Heart left ventricle (tissue), 16 donors: ENCODE data around the gene SLC25A19. TPM values are rescaled to one million over a fixed set of nuclear protein-coding genes. Genes with fewer than 3 reads are reported as not detected.

Source experiments
- ATAC-seq, 4 donors: fragments of 200-7000 bp; cut with Tn5 transposase; one replicate each; pipeline ENCODE4 v1.9.1; 2020 to 2022; ENCODE audit warnings: moderate library complexity in 4 of 4, mild to moderate bottlenecking in 3 of 4, moderate number of reproducible peaks in 1 of 4
- DNase-seq, 5 donors: peaks; one replicate each; pipeline ENCODE4 v3.0.0-alpha.2; 2020
- H3K27ac ChIP-seq, 12 donors: fragments of 200-600 bp; sonication (generic) in 4 of 12; one replicate each; pipeline versions ENCODE4 v1.5.0 to v1.8.0; 2016 to 2022; ENCODE audit warnings: mild to moderate bottlenecking in 2 of 12
- H3K27me3 ChIP-seq, 9 donors: fragments of 200-600 bp; sonication (generic) in 2 of 9; one replicate each; pipeline versions ENCODE4 v1.5.1 to v1.8.0; 2016 to 2022; ENCODE audit warnings: mild to moderate bottlenecking in 3 of 9
- H3K36me3 ChIP-seq, 9 donors: fragments of 200-600 bp; sonication (generic) in 2 of 9; one replicate each; pipeline versions ENCODE4 v1.5.0 to v1.8.0; 2018 to 2022; ENCODE audit warnings: mild to moderate bottlenecking in 2 of 9
- H3K4me1 ChIP-seq, 12 donors: fragments of 200-600 bp; sonication (generic) in 4 of 12; one replicate each; pipeline versions ENCODE4 v1.5.0 to v1.8.0; 2016 to 2022; ENCODE audit warnings: mild to moderate bottlenecking in 3 of 12
- H3K4me3 ChIP-seq, 12 donors: fragments of 200-600 bp; sonication (generic) in 4 of 12; one replicate each; pipeline versions ENCODE4 v1.5.0 to v1.8.0; 2017 to 2022; ENCODE audit warnings: mild to moderate bottlenecking in 9 of 12, moderate library complexity in 4 of 12
- H3K9me3 ChIP-seq, 12 donors: fragments of 200-600 bp; sonication (generic) in 4 of 12; one replicate each; pipeline versions ENCODE4 v1.5.0 to v1.8.0; 2016 to 2022; ENCODE audit warnings: mild to moderate bottlenecking in 1 of 12
- CTCF ChIP-seq, 12 donors: fragments of 200-600 bp; sonication (generic) in 4 of 12; IDR thresholded peaks; one replicate each; pipeline versions ENCODE4 v1.5.0 to v1.8.0; 2018 to 2022; ENCODE audit warnings: antibody characterized with exemption in 12 of 12, mild to moderate bottlenecking in 5 of 12
- POLR2A ChIP-seq, 2 donors: fragments of 450-650 bp; IDR thresholded peaks; one replicate each; pipeline ENCODE4 v1.6.1; 2017; ENCODE audit warnings: antibody characterized with exemption in 2 of 2, mild to moderate bottlenecking in 2 of 2, moderate library complexity in 2 of 2
- WGBS, 4 donors: extraction: QIAGEN DNeasy Blood & Tissue Kit in 2 of 4; methylation state at CpG; one replicate each; pipeline versions ENCODE4 v1.1.5 to v1.1.7; 2013 to 2018; 5-methylcytosine and 5-hydroxymethylcytosine counted together
- intact Hi-C, 10 donors: fragments of 100-400 bp; cut with DNase I; formaldehyde crosslinking; loops; one replicate each; pipeline versions ENCODE4 v1.11.1 to v1.14.2; 2022
- polyA plus RNA-seq, 2 donors: library from polyadenylated mRNA; stranded (reverse); fragments of 200-250 nt; gene quantifications; one replicate each; pipeline ENCODE4 v1.2.3, GENCODE V29; 2013
- total RNA-seq, 9 donors: library from RNA; depleted of rRNA in 2 of 9; stranded (reverse); fragments of >200 nt in 2 of 9; fragmentation: NEBNext Ultra II Directional in 3 of 9; extraction: Animal tissue kit (Norgen Biotek cat#: 25700) in 3 of 9; gene quantifications; one replicate each; pipeline versions ENCODE4 v1.1.0 to v1.2.4, GENCODE V29; 2016 to 2023
- donor health status: ischemic (EF 13 %, LVEDD 7.1; RV severe dilation, severe dysfunction).
- donor health status: healthy with polysubstance abuse.
- donor health status: DM: no; HTN: yes; CAD: no.
- donor health status: DM: no; HTN: no; CAD: no.
- donor health status: ischemic (EF 25% LVEDD 6.9; RV normal size, moderate dysfunction).
- donor health status: ischemic (EF 25% LVEDD 5.7; RV mildly dilated, moderate dysfunction).
- donor health status: healthy.
- donor health status: DM: yes; HTN: yes; CAD: no.
- donor health status: ischemic (EF 35%, LVEDD 5.7; RV mildly dilated, moderate dysfunction).
- donor health status: nonischemic (EF 11% LVEDD 7.7; RV severe dilation, severe dysfunction).
- donor health status: DM: yes; HTN: yes; CAD: no.
- donor health status: PGD.
- donor health status: ischemic (EF 29% LVEDD 5.4; RV normal size, mild dysfunction).
- donor health status: nonischemic (EF 23%, LVEDD 6.1; RV moderate dilation, normal function).

SLC25A19 gene
- total and polyA plus RNA-seq, 11 donors: 7.0 to 27.9 (median 12.6) TPM

GRCh38 chr17:75232786-75233185 is 56.4 kb downstream of the SLC25A19 start:
- Histone ChIP-seq H3K4me1 (peaks cover 0 to 19% (median 0%) of the 10 kb centered on the region in 12 donors), H3K4me3 (no peak overlapping the region), H3K27ac (no peak overlapping the region), H3K27me3 (no peaks in the 10 kb centered on the region), H3K36me3 (peaks cover 0 to 98% (median 92%) of the 10 kb centered on the region in 9 donors), H3K9me3 (no peaks in the 10 kb centered on the region)
- WGBS, 4 donors: 95 to 98% (median 96%) methylated on average over 13 of the region's 13 CpGs
- TF ChIP-seq POLR2A (IDR thresholded peaks at IDR 0.05) (no peak), CTCF (IDR thresholded peaks at IDR 0.05) (no peak)
- ATAC-seq (no peak), DNase-seq (no peak)
- intact Hi-C loops: no loop called here

- no peak for ATAC-seq
- WGBS, 4 donors: 92 to 94% (median 93%) methylated on average over 14 to 18 of the region's 18 CpGs
- TF ChIP-seq CTCF (IDR thresholded peaks at IDR 0.05): no peak
- no peak for TF ChIP-seq POLR2A (IDR thresholded peaks at IDR 0.05)
- no peak for DNase-seq
- H3K36me3 ChIP-seq: peaks cover 0 to 97% (median 89%) of the 10 kb centered on the region in 9 donors
- no peaks in the 10 kb centered on the region for H3K27me3 ChIP-seq
- H3K4me3 ChIP-seq: no peak overlapping the region
- H3K4me1 ChIP-seq: peaks cover 0 to 24% (median 0%) of the 10 kb centered on the region in 12 donors
- no peak overlapping the region for H3K27ac ChIP-seq
- intact Hi-C loops: no loop called here
- H3K9me3 ChIP-seq: no peaks in the 10 kb centered on the region
Observed at GRCh38 chr17:75231741-75232464, 57.3 kb downstream of the SLC25A19 start.

GRCh38 chr17:75231071-75231470 is 58.2 kb downstream of the SLC25A19 start:
- Histone ChIP-seq H3K9me3 (no peaks in the 10 kb centered on the region), H3K27ac (no peak overlapping the region), H3K4me1 (peaks cover 0 to 27% (median 0%) of the 10 kb centered on the region in 12 donors), H3K27me3 (no peaks in the 10 kb centered on the region), H3K4me3 (no peak overlapping the region), H3K36me3 (peaks cover 0 to 97% (median 89%) of the 10 kb centered on the region in 9 donors)
- TF ChIP-seq POLR2A (IDR thresholded peaks at IDR 0.05) (no peak), CTCF (IDR thresholded peaks at IDR 0.05) (no peak)
- WGBS, 4 donors: 95 to 98% (median 97%) methylated on average over 8 of the region's 8 CpGs
- ATAC-seq (no peak), DNase-seq (no peak)
- intact Hi-C loops: no loop called here

GRCh38 chr17:75228847-75229246 is 60.4 kb downstream of the SLC25A19 start:
- peak overlapping the region in 6 of 12 donors; percentile 3 to 90 (median 17) for H3K27ac ChIP-seq
- TF ChIP-seq POLR2A (IDR thresholded peaks at IDR 0.05) (no peak), CTCF (IDR thresholded peaks at IDR 0.05) (no peak)
- H3K4me1 ChIP-seq: peaks cover 0 to 27% (median 0%) of the 10 kb centered on the region in 12 donors
- DNase-seq (peak in 2 of 5 donors; percentile 53 to 56), ATAC-seq (peak; percentile 30 to 50 (median 46))
- WGBS, 4 donors: 73 to 88% (median 80%) methylated on average over 4 of the region's 4 CpGs
- H3K9me3 ChIP-seq: no peaks in the 10 kb centered on the region
- no peaks in the 10 kb centered on the region for H3K27me3 ChIP-seq
- peaks cover 0 to 97% (median 85%) of the 10 kb centered on the region in 9 donors for H3K36me3 ChIP-seq
- H3K4me3 ChIP-seq: no peak overlapping the region
- intact Hi-C loops: no loop called here
